ENCODE data around the gene MSI2. TPM values are rescaled to one million over a fixed set of nuclear protein-coding genes. Genes with fewer than 3 reads are reported as not detected.

The MSI2 gene
- total and polyA plus RNA-seq, 7 donors = 12.6 to 25.8 (median 21.3) TPM

DNA sequence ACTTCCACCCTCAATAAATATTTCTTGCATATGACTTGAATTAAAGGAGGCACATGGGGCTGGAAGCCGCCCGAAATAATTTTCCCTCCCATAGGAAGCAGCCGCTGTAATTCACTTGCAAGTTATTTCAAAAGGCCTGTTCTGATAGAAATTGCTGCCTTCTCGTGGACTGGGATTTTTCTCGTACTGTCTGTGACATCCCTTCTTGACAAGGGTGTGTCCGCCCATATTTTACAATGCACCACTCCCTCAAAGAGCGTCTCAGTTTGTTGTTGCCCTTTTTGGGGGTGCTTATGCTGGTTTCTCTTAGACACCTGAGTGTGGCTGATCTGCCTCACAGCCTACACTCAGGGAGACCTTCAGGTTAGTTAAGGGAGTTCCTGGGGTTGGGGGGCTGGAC, 160.0 kb downstream of the MSI2 start:
- H3K27me3 ChIP-seq = no peaks in the 10 kb centered on the region
- H3K4me1 ChIP-seq = no peaks in the 10 kb centered on the region
- intact Hi-C loops (cut with DNase I) = no loop called here
- TF ChIP-seq, protein P1, sequence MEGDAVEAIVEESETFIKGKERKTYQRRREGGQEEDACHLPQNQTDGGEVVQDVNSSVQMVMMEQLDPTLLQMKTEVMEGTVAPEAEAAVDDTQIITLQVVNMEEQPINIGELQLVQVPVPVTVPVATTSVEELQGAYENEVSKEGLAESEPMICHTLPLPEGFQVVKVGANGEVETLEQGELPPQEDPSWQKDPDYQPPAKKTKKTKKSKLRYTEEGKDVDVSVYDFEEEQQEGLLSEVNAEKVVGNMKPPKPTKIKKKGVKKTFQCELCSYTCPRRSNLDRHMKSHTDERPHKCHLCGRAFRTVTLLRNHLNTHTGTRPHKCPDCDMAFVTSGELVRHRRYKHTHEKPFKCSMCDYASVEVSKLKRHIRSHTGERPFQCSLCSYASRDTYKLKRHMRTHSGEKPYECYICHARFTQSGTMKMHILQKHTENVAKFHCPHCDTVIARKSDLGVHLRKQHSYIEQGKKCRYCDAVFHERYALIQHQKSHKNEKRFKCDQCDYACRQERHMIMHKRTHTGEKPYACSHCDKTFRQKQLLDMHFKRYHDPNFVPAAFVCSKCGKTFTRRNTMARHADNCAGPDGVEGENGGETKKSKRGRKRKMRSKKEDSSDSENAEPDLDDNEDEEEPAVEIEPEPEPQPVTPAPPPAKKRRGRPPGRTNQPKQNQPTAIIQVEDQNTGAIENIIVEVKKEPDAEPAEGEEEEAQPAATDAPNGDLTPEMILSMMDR (IDR thresholded peaks at IDR 0.05) = no peak
- TF ChIP-seq POLR2A (IDR thresholded peaks at IDR 0.05) (no peak), POLR2AphosphoS5 (IDR thresholded peaks at IDR 0.05) (no peak), EP300 (IDR thresholded peaks at IDR 0.05) (no peak)
- DNase-seq = no peak
- no peak overlapping the region for H3K27ac ChIP-seq
- H3K36me3 ChIP-seq = no peaks in the 10 kb centered on the region
- H3K9me3 ChIP-seq = no peaks in the 10 kb centered on the region
- WGBS, 2 donors = 80 to 87% methylated on average over 7 of the region's 7 CpGs
- no peak overlapping the region for H3K4me3 ChIP-seq

DNA sequence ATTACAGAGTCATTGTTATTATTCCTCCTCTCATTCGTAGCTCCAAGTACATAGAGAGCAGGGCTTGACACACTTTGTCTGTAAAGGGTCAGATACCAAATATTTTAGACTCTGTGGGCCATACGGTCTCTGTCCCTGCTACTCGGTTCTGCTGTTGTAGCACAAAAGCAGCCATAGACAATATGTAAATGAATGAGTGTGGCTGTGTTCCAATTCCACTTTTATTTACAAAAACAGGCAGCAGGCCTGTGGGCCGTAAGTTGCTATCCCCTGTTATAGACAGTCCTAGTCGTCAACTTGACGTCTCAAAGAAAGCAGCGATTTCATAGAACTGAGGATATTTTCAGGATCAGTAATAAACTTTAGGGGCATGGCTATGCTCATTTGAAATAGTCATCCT, 161.6 kb downstream of the MSI2 start:
- DNase-seq = no peak
- TF ChIP-seq POLR2AphosphoS5 (IDR thresholded peaks at IDR 0.05) (no peak), EP300 (IDR thresholded peaks at IDR 0.05) (no peak), POLR2A (IDR thresholded peaks at IDR 0.05) (no peak)
- TF ChIP-seq, protein P1 (IDR thresholded peaks at IDR 0.05) = no peak
- intact Hi-C loops (cut with DNase I) = no loop called here
- H3K9me3 ChIP-seq = no peaks in the 10 kb centered on the region
- H3K36me3 ChIP-seq = no peaks in the 10 kb centered on the region
- no peaks in the 10 kb centered on the region for H3K4me1 ChIP-seq
- no peaks in the 10 kb centered on the region for H3K27me3 ChIP-seq
- no peak overlapping the region for H3K4me3 ChIP-seq
- 90 to 93% methylated on average over 7 of the region's 7 CpGs for WGBS, 2 donors
- no peak overlapping the region for H3K27ac ChIP-seq

DNA sequence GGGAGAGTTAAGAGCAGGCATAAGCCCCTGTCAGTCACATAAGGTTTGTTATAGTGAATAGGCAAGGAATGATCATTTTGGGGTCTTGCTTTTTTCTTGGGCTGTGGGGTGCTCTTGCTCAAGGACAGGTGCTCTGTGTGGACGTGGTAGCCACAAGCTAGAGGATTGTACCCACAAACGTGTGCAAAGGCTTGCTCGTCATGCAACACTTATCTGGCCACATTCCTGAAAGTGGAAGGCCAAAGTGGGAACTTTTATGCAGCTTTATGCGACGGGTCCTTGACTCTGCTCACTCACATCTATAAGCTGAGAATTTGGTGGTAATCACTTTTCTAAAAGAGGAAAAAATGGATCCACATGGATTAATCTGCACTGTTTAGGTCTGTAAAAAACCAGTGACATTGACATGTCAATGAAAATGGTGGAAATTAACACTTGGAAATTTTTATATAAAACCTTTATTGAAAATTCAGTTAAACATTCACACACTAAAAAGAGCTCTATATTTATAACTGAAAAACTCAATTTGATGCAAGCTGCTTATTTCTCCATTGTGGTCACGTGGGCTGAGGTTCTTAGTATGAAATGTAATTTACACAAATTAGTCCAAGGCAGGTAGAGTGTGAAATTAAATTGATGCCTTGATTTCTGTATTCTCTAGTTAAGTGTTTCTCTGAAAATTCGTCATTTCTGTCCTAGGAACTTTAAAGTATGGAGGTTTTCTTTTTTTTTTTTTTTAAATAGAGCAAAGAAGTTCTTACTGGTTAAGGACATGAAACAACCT, 162.3 kb downstream of the MSI2 start:
- no peaks in the 10 kb centered on the region for H3K4me1 ChIP-seq
- intact Hi-C loops (cut with DNase I) = no loop called here
- DNase-seq = no peak
- no peaks in the 10 kb centered on the region for H3K36me3 ChIP-seq
- no peaks in the 10 kb centered on the region for H3K9me3 ChIP-seq
- H3K27ac ChIP-seq = no peak overlapping the region
- WGBS, 2 donors = 68 to 78% methylated on average over 7 of the region's 7 CpGs
- H3K27me3 ChIP-seq = no peaks in the 10 kb centered on the region
- no peak overlapping the region for H3K4me3 ChIP-seq
- TF ChIP-seq EP300 (IDR thresholded peaks at IDR 0.05) (no peak), POLR2A (IDR thresholded peaks at IDR 0.05) (no peak), POLR2AphosphoS5 (IDR thresholded peaks at IDR 0.05) (no peak)
- TF ChIP-seq, protein P1 (IDR thresholded peaks at IDR 0.05) = no peak

DNA sequence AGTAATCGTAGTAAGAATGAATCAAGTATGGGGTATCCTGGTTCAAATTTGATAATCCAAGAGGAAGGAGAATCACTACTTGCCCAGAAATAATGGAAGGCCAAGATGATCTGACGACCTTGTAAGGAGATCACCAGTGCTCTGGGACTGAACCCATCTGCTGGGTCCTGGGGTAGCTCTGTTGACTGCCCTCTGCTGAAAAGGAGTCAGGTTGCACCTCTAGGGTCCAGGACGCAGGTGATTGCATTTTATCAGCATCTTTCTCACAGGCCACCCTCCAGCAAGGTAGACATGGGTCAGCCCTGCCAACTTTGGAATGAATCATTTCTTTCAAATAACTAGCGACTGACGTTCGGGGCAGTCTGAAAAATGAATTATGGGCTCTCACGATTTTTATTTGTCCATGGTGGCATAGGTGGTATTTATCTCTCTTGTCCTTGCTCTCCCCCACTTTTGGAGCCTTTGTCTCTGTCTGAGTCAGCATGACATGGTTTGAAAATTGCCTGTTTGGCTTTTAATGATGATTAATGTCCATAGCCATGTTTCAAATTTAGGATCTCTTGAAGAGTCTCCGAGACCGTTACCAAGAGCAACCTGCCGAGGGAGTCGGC, 163.7 kb downstream of the MSI2 start:
- Histone ChIP-seq H3K36me3 (no peaks in the 10 kb centered on the region), H3K4me3 (no peak overlapping the region), H3K4me1 (peaks cover 0 to 7% (median 0%) of the 10 kb centered on the region in 4 donors), H3K27ac (no peak overlapping the region), H3K9me3 (no peaks in the 10 kb centered on the region), H3K27me3 (no peaks in the 10 kb centered on the region)
- intact Hi-C loops (cut with DNase I) = no loop called here
- WGBS, 2 donors = 95% methylated on average over 11 of the region's 11 CpGs
- DNase-seq = no peak
- TF ChIP-seq EP300 (IDR thresholded peaks at IDR 0.05) (no peak), POLR2A (IDR thresholded peaks at IDR 0.05) (no peak), POLR2AphosphoS5 (IDR thresholded peaks at IDR 0.05) (no peak)
- TF ChIP-seq, protein P1 (IDR thresholded peaks at IDR 0.05) = no peak

All from sigmoid colon (tissue), 7 donors.